Stimulated activated effector memory CD8-positive, alpha-beta T cell treated with anti-CD3 and anti-CD28 coated beads, Interleukin-12 subunit alpha, Interleukin-12 subunit beta, amount 100 ng/mL, for 72 hours (primary cell): ENCODE measurements around the gene PCDH1.
"Not testable (repeated sequence)": the region's sequence is repeated elsewhere in the genome, so short reads cannot be mapped to it uniquely, and the experiment has no call there.

Experiments used
- ATAC-seq: fragments of 150-1000 bp; cut with Tn5 transposase; 2 replicates; pipeline ENCODE4 v1.10.0; 2021
- DNase-seq, 2 donors: peaks; one replicate each; pipeline ENCODE4 v3.0.0; 2021 to 2022; ENCODE audit warnings: low spot score in 2 of 2
- H3K27ac Mint-ChIP-seq: one replicate; pipeline ENCODE4 v1.8.0; 2022; ENCODE audit warnings: mild to moderate bottlenecking, mixed read lengths
- H3K36me3 Mint-ChIP-seq: one replicate; pipeline ENCODE4 v1.8.0; 2022; ENCODE audit warnings: mild to moderate bottlenecking, mixed read lengths
- H3K4me1 Mint-ChIP-seq: one replicate; pipeline ENCODE4 v1.8.0; 2022; ENCODE audit warnings: mixed read lengths
- H3K4me3 Mint-ChIP-seq: one replicate; pipeline ENCODE4 v1.8.0; 2022; ENCODE audit warnings: mild to moderate bottlenecking, mixed read lengths
- H3K9me3 Mint-ChIP-seq: one replicate; pipeline ENCODE4 v1.8.0; 2022; ENCODE audit warnings: mixed read lengths

PCDH1 gene

GRCh38 chr5:141878186-141878710 lies at the start of gene PCDH1:
PCDH1 (minus strand) TSS chr5:141878410; CDS start chr5:141878262, 148 bp downstream.
- Mint-ChIP-seq H3K4me1 (peaks cover 30% of the 10 kb centered on the region), H3K27ac (no peak within 1 kb of the TSS), H3K9me3 (no peaks in the 10 kb centered on the region), H3K4me3 (peak within 1 kb of the TSS; percentile 77), H3K36me3 (no peaks in the 10 kb centered on the region)
- peak; percentile 18 to 60 for DNase-seq
- ATAC-seq: peak; percentile 41

GRCh38 chr5:141926434-141926833 lies 48.2 kb upstream of the PCDH1 start:
- Mint-ChIP-seq H3K9me3 (no peaks in the 10 kb centered on the region), H3K36me3 (peaks cover 80% of the 10 kb centered on the region), H3K27ac (no peak overlapping the region), H3K4me1 (peaks cover 30% of the 10 kb centered on the region), H3K4me3 (no peak overlapping the region)
- DNase-seq (no peak), ATAC-seq (no peak)

- peaks cover 30% of the 10 kb centered on the region for H3K4me1 Mint-ChIP-seq
- peaks cover 52% of the 10 kb centered on the region for H3K36me3 Mint-ChIP-seq
- no peaks in the 10 kb centered on the region for H3K9me3 Mint-ChIP-seq
- DNase-seq: peak; percentile 79 to 95
- peak; percentile 98 for ATAC-seq
- peak within 1 kb of the TSS; percentile 97 for H3K27ac Mint-ChIP-seq
- peak within 1 kb of the TSS; percentile 95 for H3K4me3 Mint-ChIP-seq
These were observed 45.5 kb upstream of the PCDH1 start, which contains the start of gene DELE1 for GRCh38 chr5:141923448-141924313. DELE1 (plus strand) TSS chr5:141923871; CDS start chr5:141923942, 71 bp downstream.

- Mint-ChIP-seq H3K4me1 (peaks cover 27% of the 10 kb centered on the region), H3K4me3 (peak overlapping the region; percentile 95), H3K36me3 (peaks cover 45% of the 10 kb centered on the region), H3K27ac (peak overlapping the region; percentile 97)
- not testable (repeated sequence) for H3K9me3 Mint-ChIP-seq, ATAC-seq, DNase-seq
These were observed 44.7 kb upstream of the PCDH1 start for GRCh38 chr5:141922827-141923447.

GRCh38 chr5:141920771-141921170 lies 42.6 kb upstream of the PCDH1 start:
- Mint-ChIP-seq H3K9me3 (no peaks in the 10 kb centered on the region), H3K36me3 (peaks cover 23% of the 10 kb centered on the region), H3K4me1 (peaks cover 13% of the 10 kb centered on the region), H3K4me3 (no peak overlapping the region), H3K27ac (no peak overlapping the region)
- DNase-seq (no peak), ATAC-seq (no peak)

- H3K4me1 Mint-ChIP-seq: peaks cover 7% of the 10 kb centered on the region
- H3K4me3 Mint-ChIP-seq: no peak overlapping the region
- no peaks in the 10 kb centered on the region for H3K9me3 Mint-ChIP-seq
- peak overlapping the region; percentile 56 for H3K27ac Mint-ChIP-seq
- H3K36me3 Mint-ChIP-seq: peaks cover 10% of the 10 kb centered on the region
- ATAC-seq (no peak), DNase-seq (no peak)
These were observed 41.3 kb upstream of the PCDH1 start for GRCh38 chr5:141919218-141920119.

- DNase-seq (no peak), ATAC-seq (no peak)
- H3K4me1 Mint-ChIP-seq: peaks cover 7% of the 10 kb centered on the region
- no peak overlapping the region for H3K27ac Mint-ChIP-seq
- no peaks in the 10 kb centered on the region for H3K9me3 Mint-ChIP-seq
- H3K36me3 Mint-ChIP-seq: no peaks in the 10 kb centered on the region
- H3K4me3 Mint-ChIP-seq: no peak overlapping the region
These were observed 39.5 kb upstream of the PCDH1 start for GRCh38 chr5:141917760-141918159.

GRCh38 chr5:141916522-141916921 lies 38.3 kb upstream of the PCDH1 start:
- H3K36me3 Mint-ChIP-seq: no peaks in the 10 kb centered on the region
- no peak for ATAC-seq
- no peak overlapping the region for H3K27ac Mint-ChIP-seq
- no peaks in the 10 kb centered on the region for H3K9me3 Mint-ChIP-seq
- H3K4me3 Mint-ChIP-seq: no peak overlapping the region
- peaks cover 7% of the 10 kb centered on the region for H3K4me1 Mint-ChIP-seq
- DNase-seq: no peak

- H3K4me3 Mint-ChIP-seq: no peak overlapping the region
- no peaks in the 10 kb centered on the region for H3K9me3 Mint-ChIP-seq
- ATAC-seq (no peak), DNase-seq (no peak)
- no peaks in the 10 kb centered on the region for H3K36me3 Mint-ChIP-seq
- H3K27ac Mint-ChIP-seq: no peak overlapping the region
- peaks cover 7% of the 10 kb centered on the region for H3K4me1 Mint-ChIP-seq
These were observed 37.7 kb upstream of the PCDH1 start for GRCh38 chr5:141915881-141916336.

- ATAC-seq: no peak
- DNase-seq: no peak
- H3K36me3 Mint-ChIP-seq: no peaks in the 10 kb centered on the region
- peaks cover 7% of the 10 kb centered on the region for H3K4me1 Mint-ChIP-seq
- H3K27ac Mint-ChIP-seq: no peak overlapping the region
- H3K9me3 Mint-ChIP-seq: no peaks in the 10 kb centered on the region
- H3K4me3 Mint-ChIP-seq: peak overlapping the region; percentile 1
These were observed 36.6 kb upstream of the PCDH1 start for GRCh38 chr5:141914797-141915196.

- H3K27ac Mint-ChIP-seq: no peak overlapping the region
- ATAC-seq (peak; percentile 75), DNase-seq (no peak)
- H3K4me3 Mint-ChIP-seq: peak overlapping the region; percentile 5
- no peaks in the 10 kb centered on the region for H3K36me3 Mint-ChIP-seq
- H3K9me3 Mint-ChIP-seq: no peaks in the 10 kb centered on the region
- peaks cover 7% of the 10 kb centered on the region for H3K4me1 Mint-ChIP-seq
These were observed 36.1 kb upstream of the PCDH1 start for GRCh38 chr5:141914199-141914743.

- no peak overlapping the region for H3K27ac Mint-ChIP-seq
- no peak for ATAC-seq
- H3K4me1 Mint-ChIP-seq: peaks cover 7% of the 10 kb centered on the region
- DNase-seq: no peak
- H3K4me3 Mint-ChIP-seq: peak overlapping the region; percentile 5
- H3K9me3 Mint-ChIP-seq: no peaks in the 10 kb centered on the region
- no peaks in the 10 kb centered on the region for H3K36me3 Mint-ChIP-seq
These were observed 35.5 kb upstream of the PCDH1 start for GRCh38 chr5:141913560-141914198.

- Mint-ChIP-seq H3K36me3 (no peaks in the 10 kb centered on the region), H3K4me3 (no peak overlapping the region), H3K4me1 (peaks cover 7% of the 10 kb centered on the region), H3K27ac (no peak overlapping the region), H3K9me3 (no peaks in the 10 kb centered on the region)
- DNase-seq: no peak
- peak; percentile 13 for ATAC-seq
These were observed 32.1 kb upstream of the PCDH1 start for GRCh38 chr5:141910271-141910673.

GRCh38 chr5:141909212-141909611 lies 31.0 kb upstream of the PCDH1 start:
- ATAC-seq: no peak
- Mint-ChIP-seq H3K4me1 (peaks cover 7% of the 10 kb centered on the region), H3K4me3 (no peak overlapping the region), H3K9me3 (no peaks in the 10 kb centered on the region), H3K36me3 (no peaks in the 10 kb centered on the region), H3K27ac (no peak overlapping the region)
- DNase-seq: no peak
